Stimulated activated CD4-positive, alpha-beta T cell treated with anti-CD3 and anti-CD28 coated beads, Interleukin-12 subunit alpha, Interleukin-12 subunit beta, amount 100 ng/mL, for 24 hours (primary cell): Measurements from ENCODE around the gene NINL.
A peak's percentile ranks its signal among the peaks of the same experiment; 100 is the strongest.
"Not testable (repeated sequence)": the region's sequence is repeated elsewhere in the genome, so short reads cannot be mapped to it uniquely, and the experiment has no call there.

Experiments used
- DNase-seq, 2 experiments: peaks; one replicate each; pipeline ENCODE4 v3.0.0-alpha.2; 2020; ENCODE audit warnings: low read depth in 2 of 2

NINL gene

DNA sequence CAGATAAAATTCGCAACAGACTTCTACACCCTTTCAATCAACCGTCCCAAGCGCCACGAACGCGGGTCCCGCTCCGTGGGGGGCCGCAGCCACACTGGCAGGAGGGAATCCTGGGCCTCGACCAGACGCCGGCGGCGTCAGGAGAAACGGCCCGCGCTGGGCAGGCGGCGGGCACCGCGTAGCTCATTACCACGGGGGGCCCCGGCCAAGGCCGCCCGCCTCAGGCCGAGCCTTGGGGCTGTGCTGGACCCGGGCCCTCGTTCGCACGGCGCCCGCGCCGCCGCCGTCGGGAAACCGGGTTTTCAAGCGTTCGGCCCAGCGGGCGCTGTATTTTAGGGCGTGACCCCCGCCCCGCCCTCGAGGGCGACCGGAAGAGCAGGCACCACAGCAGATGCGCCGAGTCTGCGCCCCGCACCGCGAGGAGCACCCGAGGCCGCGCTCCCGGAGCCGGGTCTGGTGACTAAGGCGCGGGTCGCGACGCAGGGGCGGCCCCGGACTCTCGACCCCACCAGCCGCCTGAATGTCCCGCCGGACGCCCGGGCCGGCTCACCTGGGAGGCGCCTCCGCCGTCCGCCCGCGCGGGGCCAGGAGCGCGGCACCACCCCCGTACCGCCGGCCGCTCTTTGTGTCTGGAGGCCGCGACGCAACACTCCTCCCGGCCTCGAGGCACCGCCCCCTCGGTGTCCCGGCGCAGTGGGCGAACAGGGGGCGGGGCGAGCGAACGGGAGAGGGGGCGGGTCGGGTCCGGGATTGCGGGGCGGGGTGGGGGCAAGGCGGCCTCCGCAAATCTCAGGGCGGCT, at the start of gene NINL:
NINL (minus strand) TSS at position 627 of the 800 bp plus-strand sequence. CDS start 58,944 bp downstream, outside the sequence.
- DNase-seq = peak in 1 of 2 experiments; percentile 37

DNA sequence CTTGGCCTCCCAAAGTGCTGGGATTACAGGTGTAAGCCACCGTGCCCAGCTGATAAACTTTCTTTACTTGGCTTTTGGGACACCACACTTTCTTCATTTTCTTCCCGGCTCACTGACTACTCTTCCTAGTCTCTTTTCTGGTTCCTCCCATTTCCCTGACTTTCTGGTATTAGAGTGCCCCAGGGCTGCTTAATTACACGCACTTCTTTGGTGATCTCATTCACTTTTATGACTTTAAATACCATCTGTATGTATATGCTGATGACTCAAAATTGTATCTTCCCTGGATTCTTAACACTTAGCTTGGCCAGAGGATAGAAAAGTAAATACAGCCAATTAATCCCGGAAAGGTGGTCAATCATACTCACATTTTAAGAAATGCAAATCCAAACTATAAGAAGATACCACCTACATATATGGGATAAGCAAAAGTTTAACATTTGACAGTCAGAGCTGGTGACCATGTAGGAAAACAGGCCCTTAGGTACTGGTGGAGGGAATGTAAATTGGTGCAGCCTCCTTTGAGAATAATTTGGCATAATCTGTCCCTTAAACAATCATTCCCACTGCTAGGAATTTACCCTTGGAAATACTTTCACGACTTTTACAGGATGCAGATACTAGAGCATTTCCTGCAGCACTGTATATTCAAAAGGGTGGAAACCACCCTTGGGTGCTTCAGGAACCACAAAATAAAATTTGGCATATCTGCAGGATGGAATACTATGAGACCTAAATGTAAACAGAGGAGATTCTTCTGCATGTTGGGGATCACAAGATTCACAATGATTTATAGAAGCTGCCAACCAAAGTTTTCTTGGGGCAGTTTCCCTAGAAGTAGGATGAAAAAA, 47.8 kb upstream of the NINL start:
- no peak for DNase-seq

DNA sequence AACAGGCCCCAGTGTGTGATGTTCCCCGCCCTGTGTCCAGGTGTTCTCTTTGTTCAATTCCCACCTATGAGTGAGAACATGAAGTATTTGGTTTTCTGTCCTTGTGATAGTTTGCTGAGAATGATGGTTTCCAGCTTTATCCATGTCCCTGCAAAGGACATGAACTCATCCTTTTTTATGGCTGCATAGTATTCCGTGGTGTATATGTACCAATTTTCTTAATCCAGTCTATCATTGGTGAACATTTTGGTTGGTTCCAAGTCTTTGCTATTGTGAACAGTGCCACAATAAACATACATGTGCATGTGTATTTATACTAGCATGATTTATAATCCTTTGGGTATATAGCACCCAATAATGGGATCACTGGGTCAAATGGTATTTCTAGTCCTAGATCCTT, 45.3 kb upstream of the NINL start:
- DNase-seq = not testable (repeated sequence)

DNA sequence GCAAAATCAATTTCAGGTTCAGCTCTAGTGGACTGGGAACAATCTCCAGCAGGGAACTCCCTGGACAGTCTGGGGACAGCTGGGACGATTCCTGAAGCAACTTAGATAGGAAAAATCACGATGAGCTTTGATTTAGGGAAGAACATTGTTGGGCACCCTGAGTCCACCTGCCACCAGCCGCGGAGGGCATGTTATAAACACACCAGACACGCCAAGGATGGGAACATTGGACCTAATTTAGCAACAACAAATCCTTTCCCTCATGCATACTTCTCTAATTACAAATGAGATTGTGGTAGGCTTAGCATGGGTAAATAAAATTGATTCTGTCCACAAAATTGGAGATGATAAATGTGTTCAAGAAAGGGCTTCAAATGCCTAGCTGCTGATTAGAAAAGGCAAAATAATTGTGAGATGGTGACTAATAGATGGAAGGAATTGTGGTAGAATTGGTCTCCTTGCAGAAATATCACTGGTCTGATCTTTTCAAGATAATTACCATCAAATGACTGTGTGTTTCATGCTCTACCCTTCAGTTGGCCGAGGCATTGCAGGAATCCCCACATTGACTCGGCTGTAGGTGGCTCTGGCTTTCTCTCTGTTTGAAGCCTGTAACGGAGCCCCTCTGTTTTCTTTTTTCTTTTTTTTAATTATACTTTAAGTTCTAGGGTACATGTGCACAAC, 44.6 kb upstream of the NINL start:
- DNase-seq = no peak

DNA sequence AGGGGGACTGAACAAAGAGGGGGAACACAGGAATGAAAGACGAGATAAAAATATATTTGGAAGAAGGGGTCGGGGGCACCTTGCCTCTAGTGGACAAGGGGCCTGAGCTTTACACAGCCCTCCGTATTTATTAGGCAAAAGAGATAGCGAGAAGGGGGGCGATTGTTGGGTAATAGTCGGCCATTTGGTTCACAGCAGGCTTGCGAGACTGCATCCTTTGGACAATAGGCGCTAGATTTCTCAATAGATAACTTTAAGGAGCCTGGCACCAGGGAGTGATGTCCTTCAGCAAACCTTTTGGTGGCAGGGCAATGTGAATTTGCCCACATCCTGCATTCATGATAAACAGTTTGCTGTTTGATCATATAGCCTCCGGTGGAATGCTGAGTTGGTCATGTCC, 41.4 kb upstream of the NINL start:
- DNase-seq = no peak

DNA sequence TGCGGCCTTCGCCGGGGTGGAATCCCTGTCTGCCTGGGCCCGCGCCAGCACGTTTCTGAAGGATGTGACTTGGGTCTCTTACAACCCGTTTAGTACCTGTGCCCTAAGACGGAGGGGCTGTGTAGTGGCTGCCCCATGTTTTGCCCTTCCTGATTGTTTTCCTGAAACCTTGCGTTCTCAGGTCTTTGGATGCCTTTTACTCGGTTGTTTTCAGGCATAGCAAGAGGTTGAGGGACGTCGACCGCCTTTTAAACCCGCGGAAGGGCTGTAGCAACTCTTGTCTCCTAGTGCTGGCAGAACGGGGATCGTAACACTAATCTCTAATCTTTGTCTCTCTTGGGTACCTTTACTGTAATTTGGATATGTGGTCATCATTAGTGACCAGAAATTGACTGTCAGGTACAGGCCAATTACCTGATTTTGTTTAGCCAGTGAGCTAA, 39.2 kb upstream of the NINL start:
- DNase-seq = no peak

DNA sequence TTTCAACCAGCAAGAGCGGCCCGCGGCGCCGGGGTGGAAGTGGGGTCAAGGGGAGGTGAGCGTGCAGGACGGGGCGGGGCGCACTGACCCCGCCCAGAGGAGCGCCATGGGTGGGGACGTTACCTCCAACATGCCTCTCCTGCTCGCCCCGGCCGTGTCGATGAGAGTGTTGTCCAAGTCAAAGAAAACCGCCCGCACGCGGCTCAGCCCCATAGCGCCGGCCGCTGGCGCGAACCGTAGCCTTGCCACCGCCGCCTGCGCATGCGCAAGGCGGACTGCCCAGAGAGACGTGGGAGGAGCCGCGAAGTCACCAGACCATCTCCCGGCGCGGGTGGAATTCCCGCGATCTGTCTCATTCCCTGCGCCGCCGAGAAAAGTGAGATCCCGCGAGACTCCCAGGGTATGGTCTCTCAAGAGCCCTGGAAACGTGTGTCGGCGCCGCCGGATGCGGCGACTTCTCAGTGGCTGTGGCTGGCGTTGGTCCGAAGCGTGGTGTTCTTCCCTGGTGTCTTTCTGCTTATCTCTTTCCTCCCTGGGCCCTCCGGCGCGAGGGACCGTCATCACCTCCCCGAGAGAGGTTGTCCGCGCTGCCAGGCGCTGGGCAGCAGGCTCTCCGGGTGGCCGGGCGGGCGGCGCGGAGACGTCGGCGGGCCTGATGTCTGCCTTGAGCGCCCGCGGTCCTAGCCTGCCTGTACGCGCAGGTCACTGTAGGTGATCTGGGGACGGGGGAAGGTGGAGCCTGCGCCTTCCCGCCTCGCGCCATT, 38.6 kb upstream of the NINL start, which contains the start of gene NANP:
NANP (minus strand) TSS at position 279 of the 764 bp plus-strand sequence; CDS start at position 213, 66 bp downstream.
- DNase-seq = peak; percentile 83 to 89

DNA sequence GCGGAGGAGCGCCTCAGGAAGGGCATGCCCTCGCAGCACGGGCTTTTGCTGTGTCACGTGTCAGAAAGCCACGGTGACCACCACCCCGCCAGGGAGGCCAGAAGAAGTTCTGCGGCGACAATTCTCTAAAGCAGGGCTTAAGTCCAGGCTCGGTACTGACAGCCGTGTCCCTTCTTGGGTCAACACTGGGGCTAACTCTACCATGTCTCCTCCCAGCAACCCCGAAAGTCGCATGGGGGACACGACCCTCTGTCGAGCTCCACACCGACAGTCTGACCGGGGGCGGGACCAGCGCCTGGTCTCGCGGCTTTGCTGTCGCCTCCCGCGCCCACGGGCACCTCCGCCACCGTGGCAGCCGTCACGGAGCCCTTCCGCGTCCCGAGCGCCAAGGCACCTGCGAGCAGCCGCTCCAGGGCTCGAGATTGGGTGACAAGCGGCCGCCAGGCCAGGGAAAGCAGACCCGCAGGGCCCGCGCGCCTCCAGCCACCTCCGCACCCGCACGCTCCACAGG, 37.9 kb upstream of the NINL start:
- DNase-seq = peak in 1 of 2 experiments; percentile 5

DNA sequence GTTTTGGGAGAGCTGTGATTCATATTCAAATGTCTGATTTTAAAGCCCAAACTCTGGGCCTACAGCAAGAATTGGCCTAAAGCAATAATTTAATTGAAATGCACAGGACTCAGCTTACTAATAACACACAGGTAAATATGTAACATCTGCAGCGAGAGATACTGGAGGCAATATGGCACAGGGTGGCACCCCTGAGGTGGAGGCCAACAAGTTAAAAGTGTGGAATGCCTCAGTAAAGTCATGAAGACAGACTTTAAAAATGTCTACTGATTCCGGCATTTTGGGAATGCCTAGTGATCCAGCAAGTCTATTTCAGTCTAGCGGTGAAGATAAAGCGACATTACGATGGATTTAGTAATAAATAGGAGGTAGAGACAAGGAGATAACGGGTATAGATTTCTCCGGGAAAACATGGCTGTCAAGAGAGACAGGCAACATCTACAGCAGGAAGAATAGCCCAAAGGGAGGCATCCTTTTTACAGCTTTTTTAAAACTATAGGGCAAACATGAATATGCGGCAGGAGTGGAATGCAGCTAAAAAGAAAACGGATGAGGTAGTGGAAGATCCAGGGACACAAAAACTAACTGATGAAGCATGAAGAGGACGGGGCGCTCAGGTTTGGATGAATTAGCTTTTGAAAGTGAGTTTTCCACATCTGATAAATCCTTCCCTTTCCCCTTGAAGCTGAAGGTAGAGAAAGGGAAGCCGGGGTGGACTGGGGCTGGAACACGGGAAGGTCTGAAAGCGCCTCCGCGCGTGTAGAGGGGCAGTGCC, 37.3 kb upstream of the NINL start:
- DNase-seq = no peak

DNA sequence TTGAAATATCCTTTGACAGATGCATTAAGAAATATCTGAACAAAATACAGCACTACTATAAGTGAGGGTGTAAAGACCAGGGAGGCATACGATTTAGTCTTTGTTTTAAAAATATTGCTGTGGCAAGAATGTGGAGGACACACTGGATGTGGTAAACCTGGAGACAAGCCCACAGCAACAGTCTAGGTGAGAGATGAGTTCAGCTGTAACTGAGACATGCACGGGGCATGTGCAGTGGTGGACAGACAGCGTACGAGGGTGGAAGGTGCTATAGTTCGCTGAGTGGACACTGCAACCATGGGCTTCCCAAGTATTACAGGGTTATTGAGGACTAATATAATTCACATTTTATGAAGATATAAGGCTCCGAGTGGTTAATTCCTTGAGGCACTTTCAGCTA, 36.7 kb upstream of the NINL start:
- no peak for DNase-seq

DNA sequence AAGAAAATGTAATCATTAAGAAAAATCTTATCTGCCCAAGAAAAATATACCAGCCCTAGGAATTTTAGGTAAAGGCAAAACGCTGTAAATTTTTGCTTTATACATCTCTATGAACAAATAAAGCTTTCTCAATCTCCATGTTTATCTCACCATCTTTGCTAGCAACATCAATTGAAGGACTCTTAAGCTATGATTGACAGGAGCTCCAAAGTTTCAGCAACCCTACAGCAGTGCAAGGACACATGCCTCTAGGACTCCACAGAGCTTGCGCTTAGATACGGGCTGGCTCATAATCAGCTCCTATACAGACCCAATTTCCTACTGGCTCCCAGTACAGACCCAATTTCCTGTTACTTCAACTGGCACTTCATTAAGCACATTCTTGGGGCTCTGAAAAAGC, 34.2 kb upstream of the NINL start:
- no peak for DNase-seq

DNA sequence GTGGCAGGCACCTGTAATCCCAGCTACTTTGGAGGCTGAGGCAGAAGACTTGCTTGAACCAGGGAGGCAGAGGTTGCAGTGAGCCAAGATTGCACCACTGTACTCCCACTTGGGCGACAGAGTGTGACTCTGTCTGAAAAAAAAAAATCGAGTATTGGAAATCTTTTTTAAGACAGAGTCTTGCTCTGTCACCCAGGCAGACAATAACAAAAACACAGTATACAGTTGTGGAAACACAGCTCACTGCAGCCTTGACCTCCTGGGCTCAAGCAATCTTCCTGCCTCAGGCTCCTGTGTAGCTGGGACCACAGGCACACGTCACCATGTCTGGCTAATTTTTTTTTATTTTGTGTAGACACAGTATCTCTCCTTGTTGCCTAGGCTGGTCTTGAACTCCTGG, 23.4 kb upstream of the NINL start:
- no peak for DNase-seq

DNA sequence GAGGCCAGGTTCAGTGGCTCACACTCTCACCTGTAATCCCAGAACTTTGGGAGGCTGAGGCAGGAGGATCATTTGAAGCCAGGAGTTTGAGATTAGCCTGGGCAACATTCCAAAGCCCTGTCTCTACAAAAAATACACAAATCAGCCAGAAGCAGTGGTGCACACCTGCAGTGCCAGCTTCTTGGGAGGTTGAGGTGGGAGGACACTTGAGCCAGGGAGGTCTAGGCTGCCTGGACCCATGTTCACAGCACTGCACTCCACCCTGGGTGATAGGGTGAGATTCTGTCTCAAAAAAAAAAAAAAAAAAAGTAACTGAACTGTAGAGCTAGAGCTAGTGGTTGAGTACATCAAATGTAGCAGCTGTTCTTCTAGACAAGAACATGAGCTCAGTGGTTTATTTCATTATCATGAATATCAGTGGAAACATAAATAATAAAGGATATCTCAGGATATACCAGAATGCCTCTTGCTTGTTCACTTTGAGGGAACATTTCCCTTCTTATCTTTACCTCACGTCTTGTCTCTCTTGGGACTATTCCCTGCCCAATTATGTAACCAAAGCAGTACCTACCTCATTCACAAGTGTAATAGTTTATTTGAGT, 20.9 kb upstream of the NINL start:
- no peak for DNase-seq

DNA sequence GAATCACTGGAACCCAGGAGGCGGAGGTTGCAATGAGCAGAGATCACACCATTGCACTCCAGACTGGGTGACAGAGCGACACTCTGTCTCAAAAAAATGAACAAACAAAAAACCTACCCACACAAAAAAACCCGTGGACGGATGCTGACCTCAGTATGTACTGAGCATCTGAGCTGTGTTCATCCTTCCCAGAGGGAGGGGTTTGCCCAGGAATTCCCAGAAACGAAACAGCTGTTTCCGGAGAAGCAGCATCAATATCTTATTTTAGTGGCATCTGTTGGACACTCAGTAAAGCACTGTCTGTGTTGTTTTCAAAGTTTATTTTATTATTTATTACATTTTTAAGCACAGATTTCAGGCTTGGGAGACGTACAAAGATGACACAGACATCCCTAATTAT, 19.8 kb upstream of the NINL start:
- DNase-seq = no peak

DNA sequence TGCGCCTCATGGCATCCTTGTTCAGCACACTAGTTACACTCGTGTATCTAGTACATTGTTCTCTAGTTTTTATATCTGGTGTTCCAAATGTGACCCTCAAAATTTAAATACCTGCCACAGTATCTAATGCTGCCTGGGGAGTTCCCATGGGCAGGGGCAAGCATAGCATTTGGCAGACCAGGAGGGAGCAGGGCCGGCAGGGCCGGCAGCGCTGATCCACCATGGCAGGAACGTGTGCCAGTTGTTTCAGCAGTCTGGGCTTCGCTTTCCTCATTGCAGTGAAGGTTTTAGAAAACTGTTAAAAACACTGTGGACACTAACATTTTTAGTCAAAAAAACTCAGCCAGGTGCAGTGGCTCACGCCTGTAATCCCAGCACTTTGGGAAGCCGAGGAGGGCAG, 19.3 kb upstream of the NINL start:
- DNase-seq = no peak

DNA sequence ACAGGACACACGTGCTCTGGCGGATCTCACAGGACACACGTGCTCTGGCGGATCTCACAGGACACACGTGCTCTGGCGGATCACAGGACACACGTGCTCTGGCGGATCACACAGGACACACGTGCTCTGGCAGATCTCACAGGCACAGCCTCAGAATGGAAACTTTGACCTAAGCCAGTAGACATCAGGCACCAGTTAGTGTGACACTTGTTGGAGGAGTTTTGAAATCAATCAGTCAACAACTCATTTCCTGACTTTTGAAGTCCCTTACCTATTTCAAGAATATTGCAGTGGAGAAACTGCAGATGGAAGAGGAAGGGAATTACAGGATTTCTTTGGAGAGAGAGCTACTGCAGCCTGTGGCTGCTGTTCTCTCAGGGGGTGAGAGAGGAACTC, 17.6 kb upstream of the NINL start:
- not testable (repeated sequence) for DNase-seq

DNA sequence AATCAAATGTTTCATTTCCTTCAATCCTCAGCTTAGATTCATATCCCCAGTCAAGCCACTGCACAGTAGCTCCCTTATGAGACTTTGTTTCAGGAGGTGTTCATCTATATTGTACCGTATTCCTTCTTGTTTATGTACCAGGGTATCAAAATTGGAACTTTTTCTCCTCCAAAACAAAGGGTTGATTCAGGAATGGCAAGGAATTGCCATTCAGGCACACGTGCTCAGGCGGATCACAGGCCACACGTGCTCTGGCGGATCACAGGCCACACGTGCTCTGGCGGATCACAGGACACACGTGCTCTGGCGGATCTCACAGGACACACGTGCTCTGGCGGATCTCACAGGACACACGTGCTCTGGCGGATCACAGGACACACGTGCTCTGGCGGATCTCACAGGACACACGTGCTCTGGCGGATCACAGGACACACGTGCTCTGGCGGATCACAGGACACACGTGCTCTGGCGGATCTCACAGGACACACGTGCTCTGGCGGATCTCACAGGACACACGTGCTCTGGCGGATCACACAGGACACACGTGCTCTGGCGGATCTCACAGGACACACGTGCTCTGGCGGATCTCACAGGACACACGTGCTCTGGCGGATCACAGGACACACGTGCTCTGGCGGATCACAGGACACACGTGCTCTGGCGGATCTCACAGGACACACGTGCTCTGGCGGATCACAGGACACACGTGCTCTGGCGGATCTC, 17.0 kb upstream of the NINL start:
- not testable (repeated sequence) for DNase-seq

DNA sequence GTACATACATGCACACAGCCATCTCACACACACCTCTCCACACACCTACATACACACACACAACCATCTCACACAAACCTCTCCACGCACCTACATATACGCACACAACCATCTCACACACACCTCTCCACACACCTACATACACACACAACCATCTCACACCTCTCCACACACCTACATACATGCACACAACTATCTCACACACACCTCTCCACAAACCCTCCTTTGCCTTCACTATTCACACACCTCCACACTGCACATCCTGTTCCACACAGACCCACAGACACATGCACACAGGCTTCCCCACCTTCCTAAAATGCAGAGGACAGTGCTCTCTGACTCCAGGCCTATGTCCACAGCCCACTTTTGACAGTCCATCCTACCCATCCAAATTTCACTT, 16.3 kb upstream of the NINL start:
- no peak for DNase-seq

DNA sequence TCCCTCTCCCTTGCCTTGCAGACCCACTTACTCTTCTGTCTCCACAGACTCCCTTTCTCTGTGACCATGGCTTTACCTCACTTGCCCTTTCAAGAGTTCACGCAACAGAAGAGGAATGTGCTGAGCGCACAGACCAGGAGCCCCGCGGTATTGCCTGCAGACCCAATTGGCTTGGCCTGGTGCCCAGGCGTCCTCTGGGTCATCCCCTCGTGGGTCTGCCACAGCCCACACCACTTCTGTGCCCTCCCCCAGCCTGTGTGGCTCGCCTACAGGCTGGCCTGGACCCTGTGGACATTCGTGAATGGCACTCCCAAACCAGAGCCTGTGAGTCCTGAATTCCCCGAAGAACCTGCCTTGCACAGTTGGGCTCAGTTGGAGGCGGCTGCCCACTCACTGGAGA, 15.3 kb upstream of the NINL start:
- no peak for DNase-seq
